Measurements from ENCODE around the gene SHROOM2. TPM values are rescaled to one million over a fixed set of nuclear protein-coding genes. Genes with fewer than 3 reads are reported as not detected.

The SHROOM2 gene
- total RNA-seq, 1 experiment from 2014 or later = 14.2 TPM

DNA sequence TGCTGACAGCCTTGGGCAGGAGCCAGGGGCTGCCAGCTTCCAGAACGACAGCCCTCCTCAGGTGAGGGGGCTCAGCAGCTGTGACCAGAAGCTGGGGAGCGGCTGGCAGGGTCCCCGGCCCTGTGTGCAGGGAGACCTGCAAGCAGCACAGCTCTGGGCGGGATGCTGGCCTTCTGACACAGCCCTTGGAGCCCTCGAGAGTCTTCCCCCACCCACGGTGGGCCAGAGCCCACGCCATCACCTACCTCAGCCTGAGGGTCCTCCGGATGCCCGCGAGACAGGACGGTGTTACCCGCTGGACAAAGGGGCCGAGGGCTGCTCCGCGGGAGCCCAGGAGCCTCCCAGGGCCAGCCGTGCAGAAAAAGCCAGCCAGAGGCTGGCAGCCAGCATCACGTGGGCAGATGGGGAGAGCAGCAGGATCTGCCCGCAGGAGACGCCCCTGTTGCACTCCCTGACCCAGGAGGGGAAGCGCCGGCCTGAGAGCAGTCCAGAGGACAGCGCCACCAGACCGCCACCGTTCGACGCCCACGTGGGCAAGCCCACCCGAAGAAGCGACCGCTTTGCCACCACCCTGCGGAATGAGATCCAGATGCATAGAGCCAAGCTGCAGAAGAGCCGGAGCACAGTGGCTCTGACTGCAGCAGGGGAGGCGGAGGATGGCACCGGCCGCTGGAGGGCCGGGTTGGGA, 109.1 kb downstream of the SHROOM2 start:
- ChIA-PET CTCF (no interaction called here), POLR2A (no interaction called here)
- H3K4me3 Mint-ChIP-seq (ENCODE audit: unreplicated experiment) = no peak overlapping the region
- H3K4me1 Mint-ChIP-seq (ENCODE audit: low read depth, unreplicated experiment) = no peaks in the 10 kb centered on the region
- H3K27me3 Mint-ChIP-seq (ENCODE audit: insufficient read depth, unreplicated experiment) = no peaks in the 10 kb centered on the region
- Histone ChIP-seq H3K9me3 (no peaks in the 10 kb centered on the region), H3K36me3 (ENCODE audit: control insufficient read depth, insufficient read depth, low read length) (no peaks in the 10 kb centered on the region; the same call in 1 of the 2 replicates), H3K27me3 (replicated peaks; ENCODE audit: control insufficient read depth, insufficient read depth, low read length) (no peaks in the 10 kb centered on the region), H3K4me1 (no peaks in the 10 kb centered on the region), H3K4me3 (ENCODE audit: low read depth, low read length) (no peak overlapping the region)
- peaks cover 38% of the 10 kb centered on the region for H3K36me3 Mint-ChIP-seq (ENCODE audit: insufficient read depth, unreplicated experiment)
- DNase-seq = no peak
- BruUV-seq (replicated peaks) = no TSS peak
- TF ChIP-seq, protein P1, sequence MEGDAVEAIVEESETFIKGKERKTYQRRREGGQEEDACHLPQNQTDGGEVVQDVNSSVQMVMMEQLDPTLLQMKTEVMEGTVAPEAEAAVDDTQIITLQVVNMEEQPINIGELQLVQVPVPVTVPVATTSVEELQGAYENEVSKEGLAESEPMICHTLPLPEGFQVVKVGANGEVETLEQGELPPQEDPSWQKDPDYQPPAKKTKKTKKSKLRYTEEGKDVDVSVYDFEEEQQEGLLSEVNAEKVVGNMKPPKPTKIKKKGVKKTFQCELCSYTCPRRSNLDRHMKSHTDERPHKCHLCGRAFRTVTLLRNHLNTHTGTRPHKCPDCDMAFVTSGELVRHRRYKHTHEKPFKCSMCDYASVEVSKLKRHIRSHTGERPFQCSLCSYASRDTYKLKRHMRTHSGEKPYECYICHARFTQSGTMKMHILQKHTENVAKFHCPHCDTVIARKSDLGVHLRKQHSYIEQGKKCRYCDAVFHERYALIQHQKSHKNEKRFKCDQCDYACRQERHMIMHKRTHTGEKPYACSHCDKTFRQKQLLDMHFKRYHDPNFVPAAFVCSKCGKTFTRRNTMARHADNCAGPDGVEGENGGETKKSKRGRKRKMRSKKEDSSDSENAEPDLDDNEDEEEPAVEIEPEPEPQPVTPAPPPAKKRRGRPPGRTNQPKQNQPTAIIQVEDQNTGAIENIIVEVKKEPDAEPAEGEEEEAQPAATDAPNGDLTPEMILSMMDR (IDR thresholded peaks at IDR 0.05; ENCODE audit: insufficient read depth in 1 of 2, low read depth in 1 of 2, low read length in 1 of 2, severe bottlenecking in 1 of 2, unreplicated experiment in 1 of 2) = no peak
- intact Hi-C loops (cut with micrococcal nuclease; ENCODE audit: unreplicated experiment) = no loop called here
- no peak overlapping the region for H3K27ac Mint-ChIP-seq (ENCODE audit: unreplicated experiment)
- no peaks in the 10 kb centered on the region for H3K9me3 Mint-ChIP-seq (ENCODE audit: unreplicated experiment)

GRCh38 chrX:9897761-9898161, 111.5 kb downstream of the SHROOM2 start:
- POLR2A ChIA-PET = no interaction called here
- Histone ChIP-seq H3K27me3 (replicated peaks; ENCODE audit: control insufficient read depth, insufficient read depth, low read length) (no peaks in the 10 kb centered on the region), H3K4me1 (no peaks in the 10 kb centered on the region), H3K4me3 (ENCODE audit: low read depth, low read length) (no peak overlapping the region), H3K9me3 (no peaks in the 10 kb centered on the region), H3K36me3 (ENCODE audit: control insufficient read depth, insufficient read depth, low read length) (no peaks in the 10 kb centered on the region; the same call in 1 of the 2 replicates)
- Mint-ChIP-seq H3K27ac (ENCODE audit: unreplicated experiment) (no peak overlapping the region), H3K4me3 (ENCODE audit: unreplicated experiment) (no peak overlapping the region), H3K36me3 (ENCODE audit: insufficient read depth, unreplicated experiment) (peaks cover 31% of the 10 kb centered on the region), H3K4me1 (ENCODE audit: low read depth, unreplicated experiment) (no peaks in the 10 kb centered on the region), H3K27me3 (ENCODE audit: insufficient read depth, unreplicated experiment) (no peaks in the 10 kb centered on the region), H3K9me3 (ENCODE audit: unreplicated experiment) (no peaks in the 10 kb centered on the region)
- no TSS peak for BruUV-seq (replicated peaks)
- TF ChIP-seq, protein P1 (IDR thresholded peaks at IDR 0.05; ENCODE audit: insufficient read depth in 1 of 2, low read depth in 1 of 2, low read length in 1 of 2, severe bottlenecking in 1 of 2, unreplicated experiment in 1 of 2) = no peak
- intact Hi-C loops (cut with micrococcal nuclease; ENCODE audit: unreplicated experiment) = no loop called here
- no peak for DNase-seq
- CTCF ChIA-PET = interaction anchor here (0.6 kb wide), 1 partner anchor 513 kb away, joined by 3 read pairs; no protein-coding TSS in a partner anchor

GRCh38 chrX:9899640-9900111, 113.4 kb downstream of the SHROOM2 start:
- H3K4me3 Mint-ChIP-seq (ENCODE audit: unreplicated experiment) = no peak overlapping the region
- CTCF ChIA-PET = no interaction called here
- H3K36me3 Mint-ChIP-seq (ENCODE audit: insufficient read depth, unreplicated experiment) = peaks cover 20% of the 10 kb centered on the region
- H3K27ac Mint-ChIP-seq (ENCODE audit: unreplicated experiment) = no peak overlapping the region
- Histone ChIP-seq H3K4me3 (ENCODE audit: low read depth, low read length) (no peak overlapping the region), H3K27me3 (replicated peaks; ENCODE audit: control insufficient read depth, insufficient read depth, low read length) (no peaks in the 10 kb centered on the region), H3K9me3 (no peaks in the 10 kb centered on the region), H3K36me3 (ENCODE audit: control insufficient read depth, insufficient read depth, low read length) (no peaks in the 10 kb centered on the region), H3K4me1 (no peaks in the 10 kb centered on the region)
- intact Hi-C loops (cut with micrococcal nuclease; ENCODE audit: unreplicated experiment) = no loop called here
- H3K27me3 Mint-ChIP-seq (ENCODE audit: insufficient read depth, unreplicated experiment) = no peaks in the 10 kb centered on the region
- POLR2A ChIA-PET = no interaction called here
- no peak for DNase-seq
- TF ChIP-seq, protein P1 (IDR thresholded peaks at IDR 0.05; ENCODE audit: insufficient read depth in 1 of 2, low read depth in 1 of 2, low read length in 1 of 2, severe bottlenecking in 1 of 2, unreplicated experiment in 1 of 2) = no peak
- no peaks in the 10 kb centered on the region for H3K9me3 Mint-ChIP-seq (ENCODE audit: unreplicated experiment)
- no TSS peak for BruUV-seq (replicated peaks)
- H3K4me1 Mint-ChIP-seq (ENCODE audit: low read depth, unreplicated experiment) = no peaks in the 10 kb centered on the region
